GM10248 (cell line): ENCODE results near the gene LNPEP.

Experiments used
- CTCF ChIA-PET: fragments of 300-600 bp; sonication (Branson Sonifier 250); formaldehyde crosslinking; extraction: SDS; loops from one replicate; lab custom pipeline; 2021; ENCODE audit warnings: antibody characterized with exemption; lab: Yijun Ruan, JAX
- POLR2A ChIA-PET: fragments of 350-650 bp; sonication (Branson Sonifier 250); formaldehyde crosslinking; extraction: SDS; loops from one replicate; lab custom pipeline; 2020; ENCODE audit warnings: antibody characterized with exemption; lab: Yijun Ruan, JAX
- DNase-seq: peaks from one replicate; pipeline ENCODE4 v3.0.0; 2012; ENCODE audit errors: extremely low spot score
- CTCF ChIP-seq: IDR thresholded peaks from 2 replicates; pipeline ENCODE4 v1.5.1; 2012; ENCODE audit warnings: mild to moderate bottlenecking, low read depth; ENCODE audit errors: extremely low read depth, missing control alignments, control extremely low read depth

LNPEP gene

GRCh38 chr5:97049175-97049574 lies 113.3 kb downstream of the LNPEP start:
- no peak for DNase-seq
- POLR2A ChIA-PET: no interaction called here
- no peak for TF ChIP-seq CTCF
- CTCF ChIA-PET: interaction anchor here (1.0 to 1.3 kb wide), 4 partner anchors 10 to 181 kb away, joined by 3 to 6 read pairs (median 4); no protein-coding TSS in a partner anchor

- TF ChIP-seq CTCF: no peak
- CTCF ChIA-PET: no interaction called here
- POLR2A ChIA-PET: no interaction called here
- no peak for DNase-seq
Measured at GRCh38 chr5:97056263-97056662, 120.4 kb downstream of the LNPEP start.

- TF ChIP-seq CTCF: no peak
- ChIA-PET CTCF (interaction anchor here (1.3 to 3.5 kb wide), 3 partner anchors 9 to 317 kb away, joined by 3 to 15 read pairs (median 3); no protein-coding TSS in a partner anchor), POLR2A (no interaction called here)
- no peak for DNase-seq
Measured at GRCh38 chr5:97062046-97062445, 126.2 kb downstream of the LNPEP start.

GRCh38 chr5:97063251-97063650 lies 127.4 kb downstream of the LNPEP start:
- DNase-seq: no peak
- CTCF ChIA-PET: interaction anchor here (1.3 kb wide), 1 partner anchor 21 kb away, joined by 3 read pairs; no protein-coding TSS in a partner anchor
- TF ChIP-seq CTCF: no peak
- POLR2A ChIA-PET: no interaction called here

- no peak for DNase-seq
- POLR2A ChIA-PET: no interaction called here
- TF ChIP-seq CTCF: no peak
- CTCF ChIA-PET: no interaction called here
Measured at GRCh38 chr5:97065475-97065874, 129.6 kb downstream of the LNPEP start.

- ChIA-PET POLR2A (no interaction called here), CTCF (no interaction called here)
- DNase-seq: no peak
- no peak for TF ChIP-seq CTCF
Measured at GRCh38 chr5:97067296-97067850, 131.5 kb downstream of the LNPEP start.
